Measurements from ENCODE around the gene PODN.

Gene PODN

GRCh38 chr1:53117836-53118235, 55.8 kb downstream of the PODN start:
- no peak for TF ChIP-seq CTCF (IDR thresholded peaks at IDR 0.05)
- H3K27ac ChIP-seq, result no peak overlapping the region
- H3K4me3 ChIP-seq, result no peak overlapping the region
- DNase-seq (ENCODE audit: low spot score), result no peak

- DNase-seq (ENCODE audit: low spot score), result no peak
- H3K27ac ChIP-seq, result no peak overlapping the region
- TF ChIP-seq CTCF (IDR thresholded peaks at IDR 0.05), result no peak
- H3K4me3 ChIP-seq, result no peak overlapping the region
Observed at GRCh38 chr1:53120659-53121058, 58.6 kb downstream of the PODN start.

- Histone ChIP-seq H3K4me3 (no peak overlapping the region), H3K27ac (peak overlapping the region in 1 of 2 donors; percentile 89)
- DNase-seq (ENCODE audit: low spot score), result no peak
- TF ChIP-seq CTCF (IDR thresholded peaks at IDR 0.05), result no peak
Observed at GRCh38 chr1:53121319-53122172, 59.5 kb downstream of the PODN start.

GRCh38 chr1:53122201-53122885, 60.3 kb downstream of the PODN start:
- Histone ChIP-seq H3K4me3 (no peak overlapping the region), H3K27ac (peak overlapping the region; percentile 56 to 89)
- DNase-seq (ENCODE audit: low spot score), result no peak
- TF ChIP-seq CTCF (IDR thresholded peaks at IDR 0.05), result no peak

GRCh38 chr1:53122961-53123413, 61.0 kb downstream of the PODN start:
- no peak for TF ChIP-seq CTCF (IDR thresholded peaks at IDR 0.05)
- peak overlapping the region; percentile 56 to 89 for H3K27ac ChIP-seq
- DNase-seq (ENCODE audit: low spot score), result no peak
- H3K4me3 ChIP-seq, result no peak overlapping the region

- DNase-seq (ENCODE audit: low spot score), result no peak
- no peak for TF ChIP-seq CTCF (IDR thresholded peaks at IDR 0.05)
- no peak overlapping the region for H3K4me3 ChIP-seq
- peak overlapping the region; percentile 56 to 89 for H3K27ac ChIP-seq
Observed at GRCh38 chr1:53123453-53124140, 61.6 kb downstream of the PODN start.
